ENCODE measurements around the gene FYN. TPM values are rescaled to one million over a fixed set of nuclear protein-coding genes. Genes with fewer than 3 reads are reported as not detected.

The FYN gene
- total RNA-seq, 1 experiment from 2014 or later = 18.5 TPM

DNA sequence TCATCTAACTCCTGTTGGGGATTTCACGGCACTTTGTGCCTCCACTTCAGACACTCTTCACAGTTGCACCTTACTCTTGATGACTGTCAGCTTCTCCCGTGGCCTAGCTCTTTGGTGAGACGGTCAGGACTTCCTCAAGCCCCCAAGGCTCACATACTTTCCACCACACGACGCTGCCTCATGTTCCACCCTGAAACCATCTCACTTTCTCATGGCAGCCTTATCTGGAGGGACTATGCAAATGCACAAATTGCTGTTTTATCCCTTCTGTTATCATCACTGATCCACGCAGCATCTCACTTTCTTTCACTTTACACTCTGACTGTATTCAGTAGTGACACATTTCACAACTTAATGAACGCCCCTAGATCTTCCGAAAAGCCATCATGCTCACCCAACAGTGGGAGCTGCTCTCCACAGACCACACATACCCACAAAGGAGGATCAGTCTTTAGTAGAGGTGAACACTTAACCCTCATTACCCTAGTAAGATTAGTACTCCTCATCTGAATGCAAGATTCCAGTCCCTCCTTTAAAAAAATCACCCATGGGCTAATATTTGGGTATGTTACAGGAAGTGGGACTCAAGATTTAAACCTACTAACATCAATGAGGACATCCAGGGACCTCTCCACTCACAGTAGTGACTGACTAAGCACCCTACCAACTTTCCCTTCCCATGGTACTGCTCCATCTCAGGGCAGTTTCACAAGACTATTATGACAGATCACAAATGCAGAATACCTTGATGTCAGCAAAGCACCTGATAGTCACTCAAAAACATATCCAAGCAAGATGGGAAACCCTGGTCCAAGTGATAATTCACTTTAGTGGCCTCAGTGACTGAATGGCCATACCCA, 35.4 kb downstream of the FYN start:
- H3K9ac ChIP-seq (ENCODE audit: low read length) = no peak overlapping the region
- no peak overlapping the region for H3K4me3 ChIP-seq (replicated peaks in 1 of 2; ENCODE audit: low read depth in 1 of 2, low read length in 2 of 2)
- no peaks in the 10 kb centered on the region for H3K36me3 ChIP-seq (ENCODE audit: control insufficient read depth in 1 of 2, insufficient read depth in 2 of 2, low read length in 2 of 2)
- no peak for DNase-seq (ENCODE audit: low read depth, low spot score)
- H3K27me3 ChIP-seq (ENCODE audit: insufficient read depth, low read length) = no peaks in the 10 kb centered on the region
- BruUV-seq (replicated peaks) = no TSS peak
- TF ChIP-seq POLR2A (IDR thresholded peaks at IDR 0.05; ENCODE audit: borderline replicate concordance, extremely low read depth, insufficient read depth, insufficient read length) (no peak), EGR1 (IDR thresholded peaks at IDR 0.05; ENCODE audit: low read depth) (no peak), FOSL1 (IDR thresholded peaks at IDR 0.05; ENCODE audit: low read depth) (no peak), CBX3 (IDR thresholded peaks at IDR 0.05; ENCODE audit: low read depth) (no peak)
- TF ChIP-seq, protein P1, sequence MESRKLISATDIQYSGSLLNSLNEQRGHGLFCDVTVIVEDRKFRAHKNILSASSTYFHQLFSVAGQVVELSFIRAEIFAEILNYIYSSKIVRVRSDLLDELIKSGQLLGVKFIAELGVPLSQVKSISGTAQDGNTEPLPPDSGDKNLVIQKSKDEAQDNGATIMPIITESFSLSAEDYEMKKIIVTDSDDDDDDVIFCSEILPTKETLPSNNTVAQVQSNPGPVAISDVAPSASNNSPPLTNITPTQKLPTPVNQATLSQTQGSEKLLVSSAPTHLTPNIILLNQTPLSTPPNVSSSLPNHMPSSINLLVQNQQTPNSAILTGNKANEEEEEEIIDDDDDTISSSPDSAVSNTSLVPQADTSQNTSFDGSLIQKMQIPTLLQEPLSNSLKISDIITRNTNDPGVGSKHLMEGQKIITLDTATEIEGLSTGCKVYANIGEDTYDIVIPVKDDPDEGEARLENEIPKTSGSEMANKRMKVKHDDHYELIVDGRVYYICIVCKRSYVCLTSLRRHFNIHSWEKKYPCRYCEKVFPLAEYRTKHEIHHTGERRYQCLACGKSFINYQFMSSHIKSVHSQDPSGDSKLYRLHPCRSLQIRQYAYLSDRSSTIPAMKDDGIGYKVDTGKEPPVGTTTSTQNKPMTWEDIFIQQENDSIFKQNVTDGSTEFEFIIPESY (IDR thresholded peaks at IDR 0.05; ENCODE audit: extremely low read depth, insufficient replicate concordance, low read length) = no peak
- TF ChIP-seq, protein P2, sequence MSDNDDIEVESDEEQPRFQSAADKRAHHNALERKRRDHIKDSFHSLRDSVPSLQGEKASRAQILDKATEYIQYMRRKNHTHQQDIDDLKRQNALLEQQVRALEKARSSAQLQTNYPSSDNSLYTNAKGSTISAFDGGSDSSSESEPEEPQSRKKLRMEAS (IDR thresholded peaks at IDR 0.05) = no peak
- H3K9me3 ChIP-seq (ENCODE audit: control insufficient read depth in 1 of 2, insufficient read depth in 1 of 2, low read depth in 1 of 2, low read length in 2 of 2) = no peaks in the 10 kb centered on the region
- ATAC-seq = no peak
- H3K27ac ChIP-seq (ENCODE audit: low read depth, low read length) = no peak overlapping the region
- CTCF ChIA-PET = no interaction called here
- H4K20me1 ChIP-seq (ENCODE audit: insufficient read depth) = no peaks in the 10 kb centered on the region
- RAD21 ChIA-PET (ENCODE audit: low non-redundant PET in 1 of 2, low total read pairs in 2 of 2, uncharacterized antibody in 2 of 2, unreplicated experiment in 2 of 2) = no interaction called here
- H3K4me2 ChIP-seq (ENCODE audit: low read length) = no peak overlapping the region
- H3K9me2 ChIP-seq (ENCODE audit: insufficient read depth) = no peaks in the 10 kb centered on the region
- H2AFZ ChIP-seq (ENCODE audit: low read depth, low read length, poor library complexity, severe bottlenecking) = no peak overlapping the region
- POLR2A ChIA-PET = no interaction called here
- intact Hi-C loops (cut with micrococcal nuclease) = no loop called here
- no peaks in the 10 kb centered on the region for H3K4me1 ChIP-seq (ENCODE audit: control insufficient read depth in 1 of 2, insufficient read depth in 2 of 2, low read length in 2 of 2)
- no peaks in the 10 kb centered on the region for H3K79me2 ChIP-seq (ENCODE audit: insufficient read depth, low read length)

DNA sequence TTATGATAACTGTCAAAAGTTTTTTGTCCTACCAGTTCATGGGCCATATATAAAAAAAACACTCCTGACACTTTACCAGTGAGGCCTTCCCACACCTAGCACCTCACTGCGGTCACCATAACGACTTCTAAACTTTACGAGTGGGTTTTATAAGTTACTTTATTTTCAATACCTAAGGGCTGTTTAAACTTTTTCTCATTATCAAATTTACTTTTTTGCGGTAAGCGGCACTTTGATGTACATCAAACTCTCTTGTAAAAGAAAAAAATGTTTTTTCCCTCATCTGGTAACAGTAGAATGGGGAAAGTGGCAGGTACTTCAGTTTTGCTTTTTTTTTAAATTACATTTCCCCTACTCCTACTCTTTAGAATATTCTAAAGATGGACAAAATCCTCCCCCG, 36.2 kb downstream of the FYN start:
- H3K36me3 ChIP-seq (ENCODE audit: control insufficient read depth in 1 of 2, insufficient read depth in 2 of 2, low read length in 2 of 2) = no peaks in the 10 kb centered on the region
- ChIA-PET RAD21 (ENCODE audit: low non-redundant PET in 1 of 2, low total read pairs in 2 of 2, uncharacterized antibody in 2 of 2, unreplicated experiment in 2 of 2) (no interaction called here), POLR2A (no interaction called here), CTCF (no interaction called here)
- no TSS peak for BruUV-seq (replicated peaks)
- no peak overlapping the region for H3K4me3 ChIP-seq (replicated peaks in 1 of 2; ENCODE audit: low read depth in 1 of 2, low read length in 2 of 2)
- H3K9ac ChIP-seq (ENCODE audit: low read length) = no peak overlapping the region
- no peaks in the 10 kb centered on the region for H4K20me1 ChIP-seq (ENCODE audit: insufficient read depth)
- H3K79me2 ChIP-seq (ENCODE audit: insufficient read depth, low read length) = no peaks in the 10 kb centered on the region
- DNase-seq (ENCODE audit: low read depth, low spot score) (no peak), ATAC-seq (no peak)
- H3K27me3 ChIP-seq (ENCODE audit: insufficient read depth, low read length) = no peaks in the 10 kb centered on the region
- no peak overlapping the region for H2AFZ ChIP-seq (ENCODE audit: low read depth, low read length, poor library complexity, severe bottlenecking)
- TF ChIP-seq, protein P2 (IDR thresholded peaks at IDR 0.05) = no peak
- TF ChIP-seq POLR2A (IDR thresholded peaks at IDR 0.05; ENCODE audit: borderline replicate concordance, extremely low read depth, insufficient read depth, insufficient read length) (no peak), CEBPB (IDR thresholded peaks at IDR 0.05; ENCODE audit: low read depth) (no peak), EGR1 (IDR thresholded peaks at IDR 0.05; ENCODE audit: low read depth) (no peak), ZNF274 (IDR thresholded peaks at IDR 0.05; ENCODE audit: low read depth, low read length) (no peak), FOSL1 (IDR thresholded peaks at IDR 0.05; ENCODE audit: low read depth) (no peak), RAD21 (IDR thresholded peaks at IDR 0.05; ENCODE audit: low read depth) (no peak), CBX3 (IDR thresholded peaks at IDR 0.05; ENCODE audit: low read depth) (no peak)
- TF ChIP-seq, protein P3, sequence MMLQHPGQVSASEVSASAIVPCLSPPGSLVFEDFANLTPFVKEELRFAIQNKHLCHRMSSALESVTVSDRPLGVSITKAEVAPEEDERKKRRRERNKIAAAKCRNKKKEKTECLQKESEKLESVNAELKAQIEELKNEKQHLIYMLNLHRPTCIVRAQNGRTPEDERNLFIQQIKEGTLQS (IDR thresholded peaks at IDR 0.05) = no peak
- TF ChIP-seq, protein P1 (IDR thresholded peaks at IDR 0.05; ENCODE audit: extremely low read depth, insufficient replicate concordance, low read length) = no peak
- H3K4me1 ChIP-seq (ENCODE audit: control insufficient read depth in 1 of 2, insufficient read depth in 2 of 2, low read length in 2 of 2) = no peaks in the 10 kb centered on the region
- no peak overlapping the region for H3K27ac ChIP-seq (ENCODE audit: low read depth, low read length)
- no peaks in the 10 kb centered on the region for H3K9me3 ChIP-seq (ENCODE audit: control insufficient read depth in 1 of 2, insufficient read depth in 1 of 2, low read depth in 1 of 2, low read length in 2 of 2)
- intact Hi-C loops (cut with micrococcal nuclease) = no loop called here
- no peak overlapping the region for H3K4me2 ChIP-seq (ENCODE audit: low read length)
- H3K9me2 ChIP-seq (ENCODE audit: insufficient read depth) = no peaks in the 10 kb centered on the region
